ENCODE data around the gene CHRNB1. TPM values are rescaled to one million over a fixed set of nuclear protein-coding genes. Genes with fewer than 3 reads are reported as not detected.
"Not testable (repeated sequence)": the region's sequence is repeated elsewhere in the genome, so short reads cannot be mapped to it uniquely, and the experiment has no call there.

CHRNB1 gene
- total RNA-seq, 4 donors from 2014 or later = 5.0 to 12.8 (median 8.1) TPM

DNA sequence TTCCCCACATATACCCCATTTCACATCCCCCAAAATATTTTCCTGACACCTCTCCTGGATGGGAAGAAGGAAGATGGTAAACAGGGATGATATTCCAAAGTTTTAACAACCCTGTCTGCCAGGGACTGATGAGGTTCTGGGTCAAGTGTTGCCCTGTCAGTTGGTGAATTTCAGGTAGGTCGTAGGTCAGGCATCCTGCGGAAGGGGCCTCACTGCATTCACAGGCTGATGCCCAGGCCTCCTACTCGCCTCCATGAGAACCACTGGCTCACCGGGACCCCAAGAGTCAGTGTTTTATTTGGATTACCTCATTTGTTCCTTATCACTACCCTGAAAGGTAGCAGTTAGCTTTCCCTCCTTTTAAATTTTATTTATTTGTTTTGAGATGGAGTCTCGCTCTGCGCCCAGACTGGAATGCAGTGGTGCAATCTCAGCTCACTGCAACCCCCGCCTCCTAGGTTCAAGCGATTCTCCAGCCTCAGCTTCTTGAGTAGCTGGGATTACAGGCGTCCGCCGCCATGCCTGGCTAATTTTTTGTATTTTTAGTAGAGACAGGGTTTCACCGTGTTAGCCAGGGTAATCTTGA is 24.0 kb downstream of the CHRNB1 start:
- peaks cover 50 to 85% (median 79%) of the 10 kb centered on the region in 4 donors for H3K4me1 ChIP-seq
- intact Hi-C loops (cut with DNase I) = no loop called here
- peak overlapping the region in 1 of 4 donors; percentile 7 for H3K27ac ChIP-seq (replicated peaks in 1 of 4)
- H3K9me3 ChIP-seq = no peaks in the 10 kb centered on the region
- H3K4me3 ChIP-seq = no peak overlapping the region
- no peaks in the 10 kb centered on the region for H3K27me3 ChIP-seq
- H3K36me3 ChIP-seq = peaks cover 8 to 39% (median 28%) of the 10 kb centered on the region in 4 donors
- WGBS = 79% methylated on average over 12 of the region's 12 CpGs
- DNase-seq (ENCODE audit: extremely low spot score) = no peak
- TF ChIP-seq POLR2A (IDR thresholded peaks at IDR 0.05; ENCODE audit: low read depth) (no peak), EP300 (IDR thresholded peaks at IDR 0.05) (no peak)
- TF ChIP-seq, protein P1, sequence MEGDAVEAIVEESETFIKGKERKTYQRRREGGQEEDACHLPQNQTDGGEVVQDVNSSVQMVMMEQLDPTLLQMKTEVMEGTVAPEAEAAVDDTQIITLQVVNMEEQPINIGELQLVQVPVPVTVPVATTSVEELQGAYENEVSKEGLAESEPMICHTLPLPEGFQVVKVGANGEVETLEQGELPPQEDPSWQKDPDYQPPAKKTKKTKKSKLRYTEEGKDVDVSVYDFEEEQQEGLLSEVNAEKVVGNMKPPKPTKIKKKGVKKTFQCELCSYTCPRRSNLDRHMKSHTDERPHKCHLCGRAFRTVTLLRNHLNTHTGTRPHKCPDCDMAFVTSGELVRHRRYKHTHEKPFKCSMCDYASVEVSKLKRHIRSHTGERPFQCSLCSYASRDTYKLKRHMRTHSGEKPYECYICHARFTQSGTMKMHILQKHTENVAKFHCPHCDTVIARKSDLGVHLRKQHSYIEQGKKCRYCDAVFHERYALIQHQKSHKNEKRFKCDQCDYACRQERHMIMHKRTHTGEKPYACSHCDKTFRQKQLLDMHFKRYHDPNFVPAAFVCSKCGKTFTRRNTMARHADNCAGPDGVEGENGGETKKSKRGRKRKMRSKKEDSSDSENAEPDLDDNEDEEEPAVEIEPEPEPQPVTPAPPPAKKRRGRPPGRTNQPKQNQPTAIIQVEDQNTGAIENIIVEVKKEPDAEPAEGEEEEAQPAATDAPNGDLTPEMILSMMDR (IDR thresholded peaks at IDR 0.05) = no peak

DNA sequence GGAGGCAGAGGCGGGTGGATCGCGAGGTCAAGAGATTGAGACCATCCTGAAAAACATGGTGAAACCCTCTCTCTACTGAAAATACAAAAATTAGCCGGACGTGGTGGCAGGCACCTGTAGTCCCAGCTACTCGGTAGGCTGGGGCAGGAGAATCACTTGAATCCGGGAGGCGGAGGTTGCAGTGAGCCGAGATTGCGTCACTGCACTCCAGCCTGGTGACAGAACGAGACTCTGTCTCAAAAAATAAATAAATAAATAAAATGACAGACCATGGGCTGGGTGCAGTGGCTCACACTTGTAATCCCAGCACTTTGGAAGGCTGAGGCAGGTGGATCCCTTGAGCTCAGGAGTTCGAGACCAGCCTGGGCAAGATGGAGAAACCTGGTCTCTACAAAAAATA is 25.0 kb downstream of the CHRNB1 start:
- H3K27ac ChIP-seq (replicated peaks in 1 of 4); intact Hi-C loops (cut with DNase I): not testable (repeated sequence)
- WGBS = 94% methylated on average over 12 of the region's 12 CpGs

DNA sequence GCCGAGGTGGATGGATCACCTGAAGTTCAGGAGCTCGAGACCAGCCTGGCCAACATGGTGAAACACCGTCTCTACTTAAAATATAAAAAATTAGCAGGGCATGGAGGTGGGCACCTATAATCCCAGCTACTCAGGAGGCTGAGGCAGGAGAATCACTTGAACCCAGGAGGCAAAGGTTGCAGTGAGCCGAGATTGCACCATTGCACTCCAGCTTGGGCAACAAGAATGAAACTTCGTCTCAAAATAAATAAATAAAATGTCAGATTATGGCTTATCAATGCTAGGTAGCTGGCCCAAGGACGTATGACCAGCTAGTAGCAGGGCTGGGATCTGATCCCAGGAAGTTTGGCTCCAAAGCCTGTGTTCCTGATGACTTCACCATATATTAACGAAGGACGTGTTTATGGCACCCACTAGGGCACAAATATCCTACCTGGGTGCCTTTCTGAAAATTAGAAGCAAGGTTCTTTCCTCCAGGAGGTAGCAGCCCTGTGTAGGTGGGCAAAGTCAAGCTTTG is 25.7 kb downstream of the CHRNB1 start:
- intact Hi-C loops (cut with DNase I); DNase-seq (ENCODE audit: extremely low spot score); H3K27me3 ChIP-seq; H3K9me3 ChIP-seq; H3K4me3 ChIP-seq: not testable (repeated sequence)
- peaks cover 65 to 99% (median 93%) of the 10 kb centered on the region in 4 donors for H3K4me1 ChIP-seq
- peak overlapping the region in 1 of 4 donors; percentile 20 for H3K27ac ChIP-seq (replicated peaks in 1 of 4)
- 82% methylated on average over 8 of the region's 8 CpGs for WGBS
- peaks cover 5 to 27% (median 13%) of the 10 kb centered on the region in 4 donors for H3K36me3 ChIP-seq

More for the DNA sequence above, 25.0 kb downstream of the CHRNB1 start:
- H3K4me1 ChIP-seq = peaks cover 58 to 94% (median 87%) of the 10 kb centered on the region in 4 donors
- DNase-seq (ENCODE audit: extremely low spot score); H3K27me3 ChIP-seq; H3K9me3 ChIP-seq; H3K4me3 ChIP-seq: not testable (repeated sequence)
- H3K36me3 ChIP-seq = peaks cover 8 to 31% (median 19%) of the 10 kb centered on the region in 4 donors

DNA sequence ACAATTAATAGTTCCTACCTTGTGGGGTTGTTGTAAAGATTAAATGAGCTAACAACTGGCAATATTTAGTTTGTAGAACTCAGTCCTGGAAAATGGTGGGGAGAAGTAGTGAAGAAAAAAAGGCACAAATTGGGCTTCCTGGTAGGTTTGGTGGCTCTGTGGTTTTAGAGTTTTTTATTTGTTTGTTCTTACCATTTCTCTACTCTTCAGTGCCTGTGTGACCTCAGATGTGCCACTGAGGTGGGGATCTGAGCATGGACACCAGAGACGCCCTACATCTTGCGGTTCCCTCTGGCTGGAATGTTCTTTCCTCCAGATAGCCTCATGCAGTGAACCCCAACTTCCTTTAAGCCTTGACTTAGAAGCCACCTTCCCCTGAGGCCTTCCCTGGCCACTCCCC is 26.9 kb downstream of the CHRNB1 start:
- Histone ChIP-seq H3K9me3 (no peaks in the 10 kb centered on the region), H3K36me3 (peaks cover 0 to 14% (median 2%) of the 10 kb centered on the region in 4 donors), H3K4me3 (no peak overlapping the region), H3K27ac (replicated peaks in 1 of 4) (peak overlapping the region in 2 of 4 donors; percentile 23 to 51), H3K4me1 (peaks cover 66 to 99% (median 93%) of the 10 kb centered on the region in 4 donors), H3K27me3 (no peaks in the 10 kb centered on the region)
- TF ChIP-seq, protein P1 (IDR thresholded peaks at IDR 0.05) = no peak
- TF ChIP-seq POLR2A (IDR thresholded peaks at IDR 0.05; ENCODE audit: low read depth) = no peak
- no peak for TF ChIP-seq EP300 (IDR thresholded peaks at IDR 0.05)
- no peak for TF ChIP-seq POLR2AphosphoS5 (IDR thresholded peaks at IDR 0.05)
- 88% methylated on average over 2 of the region's 2 CpGs for WGBS
- intact Hi-C loops (cut with DNase I) = no loop called here
- no peak for DNase-seq (ENCODE audit: extremely low spot score)

DNA sequence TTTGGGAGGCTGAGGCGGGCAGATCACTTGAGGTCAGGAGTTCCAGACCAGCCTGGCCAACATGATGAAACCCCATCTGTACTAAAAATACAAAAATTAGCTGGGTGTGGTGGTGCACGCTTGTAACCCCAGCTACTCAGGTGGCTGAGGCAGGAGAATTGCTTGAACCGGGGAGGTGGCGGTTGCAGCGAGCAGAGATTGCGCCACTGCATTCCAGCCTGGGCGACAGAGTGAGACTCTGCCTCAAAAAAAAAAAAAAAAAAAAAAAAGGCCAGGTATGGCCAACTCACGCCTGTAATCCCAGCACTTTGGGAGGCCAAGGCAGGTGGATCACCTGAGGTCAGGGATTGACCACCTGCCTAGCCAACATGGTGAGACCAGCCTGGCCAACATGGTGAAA is 29.9 kb downstream of the CHRNB1 start:
- Histone ChIP-seq H3K27ac (replicated peaks in 1 of 4) (peak overlapping the region; percentile 100), H3K4me1 (peaks cover 63 to 88% (median 84%) of the 10 kb centered on the region in 4 donors)
- H3K9me3 ChIP-seq; intact Hi-C loops (cut with DNase I); H3K27me3 ChIP-seq; H3K4me3 ChIP-seq; DNase-seq (ENCODE audit: extremely low spot score); H3K36me3 ChIP-seq: not testable (repeated sequence)
- 96% methylated on average over 8 of the region's 8 CpGs for WGBS

DNA sequence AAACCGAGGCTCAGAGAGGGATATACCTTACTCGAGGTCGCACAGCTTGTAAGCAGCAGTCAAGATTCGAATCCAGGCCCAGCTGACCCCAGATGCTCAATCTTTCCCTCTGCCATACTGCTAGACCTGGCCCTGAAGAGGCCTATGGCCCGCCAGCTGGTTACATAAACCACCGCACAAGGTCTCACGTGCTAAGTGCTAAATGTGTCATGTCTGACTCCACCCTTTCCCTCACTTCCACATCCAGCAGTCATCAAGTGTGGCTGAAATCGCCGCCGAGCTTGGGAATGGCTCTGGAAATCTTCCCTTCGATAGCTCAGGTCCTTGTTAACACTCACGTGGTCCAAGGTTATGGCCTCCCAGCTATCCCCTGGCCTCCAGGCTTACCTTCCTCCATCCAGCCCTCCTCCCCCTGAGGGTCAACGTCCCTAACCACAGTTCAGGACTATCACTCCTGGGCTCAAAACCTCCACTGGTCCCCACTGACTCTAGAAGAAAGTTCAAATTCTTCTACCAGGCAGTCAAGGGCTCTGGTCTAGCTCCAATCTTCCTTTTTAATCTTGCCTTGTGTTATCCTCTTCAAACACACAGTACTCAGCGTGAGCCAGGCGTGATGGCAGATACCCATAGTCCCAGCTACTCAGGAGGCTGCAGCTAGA is 31.0 kb downstream of the CHRNB1 start:
- Histone ChIP-seq H3K27me3 (no peaks in the 10 kb centered on the region), H3K36me3 (no peaks in the 10 kb centered on the region), H3K4me3 (peak overlapping the region in 1 of 4 donors; percentile 14), H3K9me3 (no peaks in the 10 kb centered on the region), H3K4me1 (peaks cover 62 to 88% (median 85%) of the 10 kb centered on the region in 4 donors), H3K27ac (replicated peaks in 1 of 4) (peak overlapping the region; percentile 100)
- intact Hi-C loops (cut with DNase I) = no loop called here
- TF ChIP-seq POLR2AphosphoS5 (IDR thresholded peaks at IDR 0.05) (peak; percentile 77 to 90), EP300 (IDR thresholded peaks at IDR 0.05) (no peak)
- WGBS = 50% methylated on average over 15 of the region's 15 CpGs
- peak; percentile 94 for DNase-seq (ENCODE audit: extremely low spot score)

Measured in esophagus muscularis mucosa (tissue), 4 donors.